Kidney glomerular epithelial cell (primary cell): ENCODE results near the gene TMEM145.
"Not testable (repeated sequence)": the region's sequence is repeated elsewhere in the genome, so short reads cannot be mapped to it uniquely, and the experiment has no call there.

Experiments used
- DNase-seq: peaks from one replicate; lab custom pipeline; 2025; lab: John Stamatoyannopoulos, UW

TMEM145 gene

DNA sequence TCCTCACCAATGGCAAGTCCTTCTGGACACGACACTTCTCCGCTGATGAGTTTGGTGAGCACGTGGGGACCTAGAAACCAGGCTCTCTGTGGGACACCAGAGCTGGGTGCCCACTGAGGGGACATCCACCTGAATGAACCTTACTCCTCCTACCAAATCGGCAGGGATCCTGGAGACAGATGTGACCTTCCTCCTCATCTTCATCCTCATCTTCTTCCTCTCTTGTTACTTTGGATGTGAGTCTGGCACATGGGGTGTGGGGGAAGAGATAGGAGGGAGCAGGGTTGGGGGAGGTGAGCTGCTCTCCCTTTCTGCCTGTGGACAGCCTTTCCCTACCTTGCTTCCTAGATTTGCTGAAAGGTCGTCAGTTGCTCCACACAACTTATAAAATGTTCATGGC is 1.9 kb downstream of the TMEM145 start:
- no peak for DNase-seq

DNA sequence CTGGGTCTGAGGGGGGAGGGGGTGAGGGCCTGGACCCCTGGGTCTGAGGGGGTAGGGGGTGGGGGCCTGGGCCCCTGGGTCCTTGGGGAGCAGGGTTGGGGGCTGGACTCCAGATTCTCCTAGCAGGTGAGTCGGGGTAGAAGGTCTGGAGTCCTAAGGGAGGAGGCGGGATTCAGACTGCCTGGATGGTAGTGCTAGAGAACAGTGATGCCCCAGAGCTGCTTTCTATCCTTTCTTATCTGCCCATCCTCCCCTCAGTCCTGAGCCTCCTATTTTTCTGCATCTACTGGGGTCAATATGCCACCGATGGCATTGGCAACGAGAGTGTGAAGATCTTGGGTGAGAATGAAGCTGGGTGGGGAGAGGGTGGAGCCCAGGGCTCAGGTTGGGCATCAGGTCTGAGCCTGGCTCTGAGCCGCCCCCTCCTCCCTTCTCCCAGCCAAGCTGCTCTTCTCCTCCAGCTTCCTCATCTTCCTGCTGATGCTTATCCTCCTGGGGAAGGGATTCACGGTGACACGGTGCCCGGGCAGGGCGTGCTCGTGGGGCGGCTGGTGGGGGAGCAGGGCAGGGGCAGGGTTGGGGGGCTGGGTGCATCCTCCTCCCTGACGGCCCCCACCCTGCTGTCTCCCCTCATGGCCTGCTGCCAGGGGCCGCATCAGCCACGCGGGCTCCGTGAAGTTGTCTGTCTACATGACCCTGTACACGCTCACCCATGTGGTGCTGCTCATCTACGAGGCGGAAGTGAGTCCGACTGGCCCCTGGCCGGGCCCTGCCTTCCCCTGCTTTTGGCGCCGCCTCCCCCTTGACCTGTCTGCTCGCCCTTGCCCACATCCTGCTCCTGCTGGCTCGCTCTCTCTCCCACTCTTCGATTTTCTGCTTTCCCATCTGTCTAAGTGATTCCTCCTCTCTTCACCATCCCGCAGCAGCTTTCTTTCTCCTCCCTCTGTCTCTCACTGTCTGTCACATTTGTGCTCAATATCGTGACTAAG is 3.4 kb downstream of the TMEM145 start:
- DNase-seq, result no peak

DNA sequence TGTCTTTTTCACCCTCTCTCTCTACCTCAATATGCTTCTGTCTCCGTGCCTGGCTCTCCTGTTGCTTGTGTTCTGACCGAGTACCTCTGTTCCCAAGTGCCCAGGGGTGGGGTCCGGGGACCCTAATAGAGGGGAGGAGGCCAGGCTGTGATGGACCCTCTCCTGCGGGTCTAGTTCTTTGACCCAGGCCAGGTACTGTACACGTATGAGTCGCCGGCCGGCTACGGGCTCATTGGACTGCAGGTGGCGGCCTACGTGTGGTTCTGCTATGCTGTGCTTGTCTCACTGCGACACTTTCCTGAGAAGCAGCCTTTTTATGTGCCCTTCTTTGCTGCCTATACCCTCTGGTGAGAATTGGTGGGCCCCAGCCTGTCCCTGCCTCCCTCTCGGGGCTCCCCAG is 4.4 kb downstream of the TMEM145 start:
- no peak for DNase-seq

DNA sequence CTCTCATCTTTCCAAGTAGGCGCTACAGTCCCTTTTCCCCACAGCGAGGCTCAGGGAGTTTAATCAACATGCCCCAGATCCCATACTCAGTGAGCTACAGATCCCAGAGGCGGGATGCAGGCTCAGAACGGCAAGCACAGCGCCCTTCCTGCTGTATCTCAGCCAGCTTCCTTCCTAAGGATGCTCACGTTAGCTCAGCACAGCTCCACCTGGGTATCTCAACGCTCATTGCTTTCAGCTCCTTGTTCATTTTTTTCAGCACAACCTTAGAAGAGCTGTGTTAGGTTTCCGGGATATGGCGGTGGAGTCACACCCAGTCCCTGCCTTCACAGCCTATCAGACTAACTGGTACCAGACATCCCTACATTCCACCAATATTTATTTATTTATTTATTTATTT is 9.2 kb downstream of the TMEM145 start:
- DNase-seq, result no peak

DNA sequence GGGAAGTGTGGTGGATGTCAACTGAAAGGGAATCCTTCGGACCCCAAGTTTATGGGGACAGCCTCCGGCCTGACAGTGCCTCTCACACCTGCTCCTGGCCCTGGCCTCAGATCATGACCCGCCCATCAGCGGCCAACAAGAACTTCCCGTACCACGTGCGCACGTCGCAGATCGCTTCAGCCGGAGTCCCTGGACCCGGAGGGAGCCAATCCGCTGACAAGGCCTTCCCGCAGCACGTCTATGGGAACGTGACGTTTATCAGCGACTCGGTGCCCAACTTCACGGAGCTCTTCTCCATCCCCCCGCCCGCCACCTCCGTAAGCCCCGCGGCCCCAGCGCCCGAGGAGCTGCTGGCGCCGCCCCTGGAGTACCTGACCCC is 10.4 kb downstream of the TMEM145 start:
- no peak for DNase-seq

DNA sequence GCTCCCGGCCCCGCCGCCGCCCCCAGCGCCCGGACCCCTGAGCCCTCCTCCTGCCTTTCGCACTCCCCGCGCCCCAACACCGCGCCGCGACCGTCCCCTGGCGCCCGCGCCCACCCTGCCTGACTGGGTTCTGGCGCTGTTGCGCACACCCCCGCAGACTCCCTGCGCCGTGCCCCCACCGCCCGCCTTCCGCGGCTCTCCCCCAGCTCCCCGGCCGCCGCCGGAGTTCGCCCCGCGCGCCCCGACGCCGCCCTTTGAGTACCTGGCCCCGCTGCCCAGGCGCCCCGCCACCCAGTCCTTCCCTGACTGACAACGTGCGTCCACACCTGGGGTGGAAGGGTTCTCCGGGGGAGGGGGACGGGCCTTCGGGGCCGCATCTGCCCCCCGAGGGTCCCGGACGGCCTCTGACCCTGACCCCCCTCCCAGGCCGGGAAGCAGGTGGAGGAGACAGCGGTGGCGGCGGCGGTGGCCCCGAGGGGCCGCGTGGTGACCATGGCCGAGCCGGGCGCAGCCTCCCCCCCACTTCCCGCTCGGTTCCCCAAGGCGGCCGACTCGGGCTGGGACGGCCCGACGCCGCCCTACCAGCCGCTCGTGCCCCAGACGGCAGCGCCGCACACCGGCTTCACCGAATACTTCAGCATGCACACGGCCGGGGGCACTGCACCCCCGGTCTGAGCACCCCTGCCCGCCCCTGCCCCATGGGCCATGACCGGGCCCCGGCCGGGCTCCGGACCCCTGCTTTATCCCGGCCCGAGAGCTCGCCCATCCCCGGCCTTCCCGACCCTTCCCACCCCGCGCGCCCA is 10.9 kb downstream of the TMEM145 start:
- no peak for DNase-seq

DNA sequence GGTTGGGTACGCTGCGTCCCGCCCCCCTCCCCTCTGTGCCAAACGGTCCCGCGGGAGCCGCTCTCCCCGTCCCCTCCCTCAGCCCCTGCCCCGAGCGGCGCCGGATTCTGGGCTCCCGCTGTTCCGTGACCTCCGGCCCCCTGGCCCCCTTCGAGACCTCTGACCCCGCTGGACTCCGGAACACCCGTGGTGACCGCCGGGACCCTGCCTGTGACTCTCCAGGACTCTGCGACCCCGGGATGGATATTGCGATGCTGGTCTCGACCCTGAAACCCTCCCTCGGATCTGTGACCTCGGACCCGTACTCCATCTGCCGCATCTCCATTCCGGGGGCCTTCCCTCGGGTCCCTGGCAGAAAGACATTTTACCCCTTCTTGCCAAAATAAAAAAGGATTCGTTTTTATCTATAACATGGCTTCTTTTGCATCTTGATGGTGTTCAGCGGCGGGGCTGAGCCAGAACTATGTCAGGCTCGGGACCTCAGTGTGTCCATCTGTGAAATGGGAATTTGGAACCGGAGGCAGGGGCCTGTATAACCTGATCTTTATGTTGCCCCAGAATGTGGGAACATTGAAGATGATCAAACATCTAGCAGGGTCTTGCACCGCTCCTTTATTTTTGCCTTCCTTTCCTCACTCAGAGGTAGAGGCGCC is 11.7 kb downstream of the TMEM145 start:
- no peak for DNase-seq

DNA sequence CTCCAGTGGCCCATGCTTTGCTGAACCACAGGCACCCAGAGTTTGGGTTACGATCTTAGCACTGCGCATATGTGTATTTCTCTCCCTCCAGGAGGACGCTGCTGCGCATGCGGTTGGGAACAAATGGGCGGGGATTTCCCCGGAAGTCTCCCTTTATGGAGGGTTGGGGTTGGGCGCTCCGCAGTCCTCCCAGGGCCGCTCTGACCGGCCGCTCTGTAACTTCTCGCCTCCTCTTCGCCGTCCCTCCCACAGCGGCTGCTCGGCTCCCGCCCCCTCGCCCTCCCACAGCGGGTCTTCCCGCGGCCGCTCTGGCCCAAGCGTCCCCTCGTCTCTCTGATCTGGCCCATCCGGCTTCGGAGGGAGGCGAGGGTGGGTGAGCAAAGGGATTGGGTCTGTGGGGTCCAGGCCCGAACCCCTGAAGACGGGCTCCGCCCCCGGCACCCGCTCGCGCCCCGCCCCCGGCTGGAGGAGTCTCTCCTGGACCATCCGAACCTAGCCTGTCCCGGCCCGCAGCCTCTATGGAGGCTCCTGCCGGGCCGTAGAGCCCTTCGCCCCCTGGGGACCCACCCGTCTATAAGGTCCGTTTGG is 12.3 kb downstream of the TMEM145 start, which contains the start of gene MEGF8:
TSS of gene MEGF8 (plus strand) at position 328 of the 588 bp plus-strand sequence. CDS start 609 bp downstream, outside the sequence.
- DNase-seq, result peak; percentile 97

DNA sequence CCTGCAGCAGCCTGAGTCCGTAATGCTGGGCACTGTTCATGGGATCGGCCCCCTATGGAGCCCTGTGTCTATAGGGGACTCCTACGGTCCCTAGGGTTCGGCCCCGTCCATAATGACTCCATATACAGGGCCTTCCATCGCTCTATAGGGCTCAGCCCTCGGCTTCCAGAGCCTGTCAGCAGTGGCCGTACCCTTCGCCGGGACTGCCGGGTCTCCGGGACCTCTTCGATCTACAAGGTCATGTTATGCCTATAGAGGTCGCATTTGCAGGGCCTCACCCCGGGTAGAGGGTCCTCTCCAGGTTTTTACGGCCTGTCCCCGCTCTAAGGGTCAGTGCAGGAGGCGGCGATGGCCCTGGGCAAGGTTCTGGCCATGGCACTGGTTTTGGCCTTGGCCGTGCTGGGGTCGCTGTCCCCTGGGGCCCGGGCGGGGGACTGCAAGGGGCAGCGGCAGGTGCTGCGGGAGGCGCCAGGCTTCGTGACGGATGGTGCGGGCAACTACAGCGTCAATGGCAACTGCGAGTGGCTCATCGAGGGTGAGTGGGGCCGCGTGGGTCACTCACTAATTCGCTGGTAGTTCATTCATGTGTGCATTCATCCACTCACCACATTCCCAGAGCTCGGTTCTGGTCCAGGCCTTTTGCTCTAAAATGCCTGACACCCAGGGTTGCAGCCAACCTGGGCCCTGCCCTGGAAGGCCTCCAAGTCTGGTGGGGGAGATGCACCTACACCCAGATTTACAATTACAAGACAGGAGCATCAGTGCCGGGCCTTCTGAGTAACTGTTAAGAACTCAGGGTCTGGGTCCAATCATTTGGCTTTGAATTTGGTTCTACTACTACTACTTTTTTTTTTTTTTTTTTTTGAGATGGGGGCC is 13.0 kb downstream of the TMEM145 start:
- no peak for DNase-seq

DNA sequence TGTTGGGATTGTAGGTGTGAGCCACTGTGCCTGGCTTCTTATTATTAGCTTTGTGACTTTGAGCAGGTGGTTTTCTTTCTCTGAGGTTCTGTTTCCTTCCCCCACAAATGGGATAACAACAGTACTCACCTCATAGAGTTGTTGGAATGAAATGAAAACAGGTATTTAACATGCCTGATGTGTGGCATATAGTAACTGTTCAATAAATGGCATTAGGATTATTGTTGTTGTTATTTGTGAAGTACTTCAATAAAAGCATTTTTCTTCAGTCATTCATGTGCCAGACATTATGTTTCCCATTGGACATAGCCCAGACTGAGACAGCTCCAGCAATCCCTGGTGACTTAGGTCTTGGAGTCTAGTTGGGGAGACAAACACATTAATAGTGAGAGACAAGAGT is 13.9 kb downstream of the TMEM145 start:
- DNase-seq, result no peak

DNA sequence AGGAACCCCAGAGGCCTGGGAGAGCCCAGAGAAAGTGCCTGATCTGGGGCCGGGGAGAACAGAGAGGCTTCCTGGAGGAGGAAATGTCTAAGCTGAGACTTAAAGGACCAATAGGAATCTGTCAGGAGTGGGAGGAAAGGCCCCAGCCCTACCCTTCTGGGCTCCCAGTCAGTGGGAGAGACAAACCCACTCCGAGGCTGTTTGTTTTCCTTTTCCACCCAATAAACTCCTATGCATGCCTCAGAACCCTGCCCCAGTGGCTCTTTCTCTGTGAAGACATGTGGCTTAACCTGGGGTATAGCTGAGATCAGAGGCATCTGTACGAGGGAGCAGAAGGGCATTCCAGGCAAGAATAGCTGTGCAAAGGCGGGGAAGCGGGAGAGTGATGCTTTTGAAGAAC is 14.3 kb downstream of the TMEM145 start:
- DNase-seq, result no peak

DNA sequence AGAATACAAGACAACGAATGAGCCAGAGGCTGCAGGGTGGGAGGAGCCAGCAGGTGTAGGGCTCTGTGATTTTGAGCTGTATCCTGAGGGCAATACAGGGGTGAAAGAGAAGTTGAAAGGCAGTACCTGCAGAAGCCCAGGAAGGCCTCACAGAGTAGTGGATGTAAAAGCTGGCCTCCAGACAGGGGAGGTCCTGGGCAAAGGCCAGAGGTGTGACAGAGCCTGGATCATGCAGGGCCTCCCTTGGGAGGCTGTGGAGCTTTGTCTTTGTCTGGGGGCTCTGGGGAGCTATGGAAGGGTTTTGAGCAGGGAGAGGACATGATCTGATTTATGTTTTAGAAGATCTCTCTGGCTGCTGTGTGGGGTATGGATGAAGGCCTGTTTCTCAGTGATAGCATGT is 15.0 kb downstream of the TMEM145 start:
- DNase-seq, result no peak

DNA sequence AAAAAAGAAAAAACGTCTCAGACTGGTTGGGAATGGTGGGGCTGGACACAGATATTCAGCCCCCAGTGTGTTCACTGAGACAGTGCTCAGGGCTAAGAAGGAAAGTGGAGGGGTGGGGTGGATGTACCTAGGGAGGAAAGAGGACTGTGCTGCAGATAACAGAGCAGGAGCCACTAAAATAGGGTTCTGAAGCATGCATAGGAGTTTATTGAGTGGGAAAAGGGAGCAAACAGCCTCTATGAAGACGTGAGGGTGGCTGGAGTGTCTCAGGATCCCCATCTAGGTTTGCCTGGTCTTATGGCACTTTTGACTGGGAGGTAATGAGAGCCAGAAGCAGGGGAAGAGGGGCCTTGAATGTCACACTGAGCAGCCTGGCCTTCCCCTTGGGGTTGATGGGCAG is 15.7 kb downstream of the TMEM145 start:
- no peak for DNase-seq

DNA sequence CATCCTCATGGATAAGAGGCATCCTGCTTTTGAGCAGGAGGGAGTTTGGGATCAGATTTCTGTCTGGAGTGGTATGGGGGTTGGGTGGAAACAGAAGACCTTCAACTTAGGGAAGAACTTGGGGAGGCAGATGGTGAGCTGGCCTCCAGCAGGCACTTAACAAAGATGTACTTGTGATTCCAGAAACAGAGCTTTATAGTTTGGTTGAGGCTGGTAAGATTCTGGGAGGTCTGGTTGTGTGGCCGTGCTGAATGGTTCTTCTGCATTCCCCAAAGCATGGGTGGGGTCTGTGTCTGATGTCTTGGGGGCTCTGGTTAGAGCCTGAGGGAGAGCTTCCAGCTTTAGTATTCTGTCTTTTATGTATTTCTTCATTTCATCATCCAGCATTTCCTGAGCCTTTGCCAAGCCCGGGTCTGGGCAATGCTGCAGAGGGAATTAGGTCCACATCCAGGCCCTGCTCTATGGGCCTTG is 17.2 kb downstream of the TMEM145 start:
- DNase-seq, result no peak

DNA sequence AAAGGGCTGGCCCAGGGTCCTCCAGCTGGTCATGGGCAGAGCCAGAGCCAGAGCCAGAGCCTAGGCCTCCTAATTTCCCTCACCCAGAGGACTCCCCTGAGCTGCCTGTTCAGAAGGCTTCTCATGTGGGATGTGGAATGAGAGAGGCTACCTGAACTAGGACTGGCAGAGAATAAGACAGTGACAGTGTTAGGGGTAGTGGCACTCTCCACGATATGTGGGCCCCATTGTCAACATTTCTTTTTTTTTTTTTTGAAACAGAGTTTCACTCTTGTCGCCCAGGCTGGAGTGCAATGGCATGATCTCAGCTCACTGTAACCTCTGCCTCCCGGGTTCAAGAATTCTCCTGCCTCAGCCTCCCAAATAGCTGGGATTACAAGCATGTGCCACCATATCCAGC is 18.2 kb downstream of the TMEM145 start:
- DNase-seq, result not testable (repeated sequence)

DNA sequence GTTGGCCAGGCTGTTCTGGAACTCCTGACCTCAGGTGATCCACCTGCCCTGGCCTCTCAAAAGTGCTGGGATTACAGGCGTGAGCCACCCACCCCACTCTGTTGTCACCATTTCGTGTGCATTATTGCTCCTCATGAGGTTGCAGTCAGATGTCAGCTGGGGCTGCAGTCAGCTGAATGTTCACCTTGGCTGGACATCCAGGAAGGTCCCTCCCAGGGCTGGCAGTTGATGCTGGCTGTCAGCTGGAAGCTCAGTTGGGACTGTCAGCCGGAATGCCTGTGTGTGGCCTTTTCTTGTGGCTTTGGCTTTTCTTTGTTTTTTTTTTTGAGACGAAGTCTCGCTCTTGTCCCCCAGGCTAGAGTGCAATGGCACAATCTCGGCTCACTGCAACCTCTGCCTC is 18.9 kb downstream of the TMEM145 start:
- no peak for DNase-seq

DNA sequence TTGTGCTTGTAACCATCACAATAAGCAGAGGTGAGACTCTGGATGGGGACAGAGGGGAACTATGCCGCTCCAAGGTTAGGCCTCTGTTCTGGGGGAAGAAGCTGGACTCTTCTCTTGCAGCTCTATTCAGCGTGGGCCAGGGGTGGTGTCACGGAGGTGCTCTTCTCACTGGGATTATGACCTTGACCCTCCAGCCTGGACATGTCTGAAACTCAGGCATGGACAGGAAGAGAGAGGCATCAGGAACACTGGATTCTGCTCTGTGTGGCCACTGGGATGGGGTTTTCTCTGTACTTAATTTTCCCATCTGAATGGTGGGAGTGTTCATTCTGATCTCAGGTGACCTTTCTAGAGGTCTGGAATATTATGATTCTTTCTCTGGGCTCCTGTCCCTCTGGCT is 19.9 kb downstream of the TMEM145 start:
- DNase-seq, result no peak

DNA sequence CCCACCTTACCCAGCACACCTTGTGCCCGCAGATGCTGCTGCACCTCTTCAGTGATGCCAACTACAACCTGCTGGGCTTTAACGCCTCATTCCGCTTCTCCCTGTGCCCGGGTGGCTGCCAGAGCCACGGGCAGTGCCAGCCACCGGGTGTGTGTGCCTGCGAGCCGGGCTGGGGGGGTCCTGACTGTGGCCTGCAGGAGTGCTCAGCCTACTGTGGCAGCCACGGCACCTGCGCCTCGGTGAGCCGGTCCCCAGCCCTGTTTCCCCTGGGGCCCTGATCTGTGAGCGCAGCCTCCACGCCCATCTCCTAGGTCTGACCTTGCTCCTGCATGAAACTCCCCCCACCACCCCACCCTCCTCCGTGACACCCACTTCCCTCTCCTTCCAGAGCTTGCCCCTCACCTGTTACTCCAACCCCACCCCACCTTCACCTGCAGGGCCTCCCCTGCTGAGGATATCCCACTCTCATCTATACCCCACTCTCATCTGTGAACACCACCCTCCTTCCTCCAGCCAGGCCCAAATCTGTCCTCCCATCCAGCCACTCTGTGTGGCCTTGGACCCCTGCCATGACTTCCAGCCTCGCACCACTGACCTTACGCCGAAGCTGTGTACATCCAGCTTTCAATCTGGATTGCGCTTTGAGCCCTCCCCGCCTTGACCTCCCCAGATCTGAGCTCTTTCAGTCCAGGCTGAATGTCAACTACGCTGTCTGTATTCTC is 21.0 kb downstream of the TMEM145 start:
- no peak for DNase-seq

DNA sequence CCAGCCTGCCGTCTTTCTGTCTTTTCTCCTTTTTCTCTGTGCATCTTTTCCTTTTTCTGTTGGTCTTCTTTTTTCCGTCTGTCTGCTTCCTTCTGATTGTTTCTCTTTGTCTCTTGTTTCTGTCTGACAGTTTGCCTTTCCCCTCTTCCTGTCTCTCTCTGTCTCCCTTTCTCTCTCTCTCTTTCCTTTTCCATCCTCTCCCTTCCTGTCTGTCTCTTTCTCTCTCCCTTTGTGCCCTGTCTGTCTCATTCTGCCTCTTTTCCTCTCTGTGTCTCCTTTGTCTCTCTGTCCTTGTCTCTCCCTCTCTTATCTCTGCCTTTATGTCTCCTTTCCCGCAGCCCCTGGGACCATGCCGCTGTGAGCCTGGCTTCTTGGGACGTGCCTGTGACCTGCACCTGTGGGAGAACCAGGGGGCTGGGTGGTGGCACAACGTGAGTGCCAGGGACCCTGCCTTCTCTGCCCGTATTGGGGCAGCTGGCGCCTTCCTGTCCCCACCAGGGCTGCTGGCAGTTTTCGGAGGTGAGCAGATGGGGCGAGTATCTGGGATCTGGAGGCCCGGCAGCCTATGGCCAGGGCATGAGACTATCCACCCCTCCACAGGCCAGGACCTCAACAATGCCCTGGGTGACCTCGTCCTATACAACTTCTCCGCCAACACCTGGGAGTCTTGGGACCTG is 21.7 kb downstream of the TMEM145 start:
- no peak for DNase-seq
